ENCODE data around the gene OR12D1. TPM values are rescaled to one million over a fixed set of nuclear protein-coding genes. Genes with fewer than 3 reads are reported as not detected.
"Not testable (repeated sequence)": the region's sequence is repeated elsewhere in the genome, so short reads cannot be mapped to it uniquely, and the experiment has no call there.

Gene OR12D1
- total RNA-seq, 2 experiments from 2014 or later: not detected

- H3K9me3 Mint-ChIP-seq; CTCF ChIA-PET; H3K4me1 Mint-ChIP-seq (ENCODE audit: low read depth); DNase-seq; intact Hi-C loops (cut with micrococcal nuclease); H3K4me3 Mint-ChIP-seq; H3K27ac Mint-ChIP-seq; H3K36me3 Mint-ChIP-seq (ENCODE audit: low read depth): not testable (repeated sequence)
- H3K27me3 Mint-ChIP-seq (ENCODE audit: low read depth): peaks cover 44% of the 10 kb centered on the region
Observed at GRCh38 chr6:29436730-29437129, 22.0 kb downstream of the OR12D1 start.

- CTCF ChIA-PET: no interaction called here
- no peak for DNase-seq
- H3K4me3 Mint-ChIP-seq: no peak within 1 kb of the TSS
- H3K27ac Mint-ChIP-seq: no peak within 1 kb of the TSS
- intact Hi-C loops (cut with micrococcal nuclease): no loop called here
- peaks cover 37% of the 10 kb centered on the region for H3K27me3 Mint-ChIP-seq (ENCODE audit: low read depth)
- H3K4me1 Mint-ChIP-seq (ENCODE audit: low read depth): no peaks in the 10 kb centered on the region
- no peaks in the 10 kb centered on the region for H3K9me3 Mint-ChIP-seq
- H3K36me3 Mint-ChIP-seq (ENCODE audit: low read depth): no peaks in the 10 kb centered on the region
Observed at GRCh38 chr6:29439006-29439405, 24.3 kb downstream of the OR12D1 start, which contains the start of gene OR10C1. Gene OR10C1, plus strand, starts transcription at chr6:29439306. Its CDS starts 710 bp downstream, at chr6:29440016.

- H3K27ac Mint-ChIP-seq: no peak overlapping the region
- H3K4me1 Mint-ChIP-seq (ENCODE audit: low read depth): no peaks in the 10 kb centered on the region
- H3K4me3 Mint-ChIP-seq: no peak overlapping the region
- no peak for DNase-seq
- H3K27me3 Mint-ChIP-seq (ENCODE audit: low read depth): peaks cover 35% of the 10 kb centered on the region
- no peaks in the 10 kb centered on the region for H3K36me3 Mint-ChIP-seq (ENCODE audit: low read depth)
- no peaks in the 10 kb centered on the region for H3K9me3 Mint-ChIP-seq
- CTCF ChIA-PET: no interaction called here
- intact Hi-C loops (cut with micrococcal nuclease): no loop called here
Observed at GRCh38 chr6:29442719-29443118, 28.0 kb downstream of the OR12D1 start.

DNA sequence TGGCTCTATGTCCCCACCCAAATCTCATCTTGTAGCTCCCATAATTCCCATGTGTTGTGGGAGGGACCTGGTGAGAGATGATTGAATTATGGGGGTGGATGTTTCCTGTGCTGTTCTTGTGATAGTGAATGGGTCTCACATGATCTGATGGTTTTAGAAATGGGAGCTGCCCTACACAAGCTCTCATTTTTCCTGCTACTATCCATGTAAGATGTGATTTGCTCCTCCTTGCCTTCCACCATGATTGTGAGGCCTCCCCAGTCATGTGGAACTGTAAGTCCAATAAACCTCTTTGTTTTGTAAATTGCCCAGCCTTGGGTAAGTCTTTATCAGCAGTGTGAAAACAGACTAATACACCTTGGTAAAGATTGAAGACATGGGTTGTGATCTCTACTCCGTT, 29.3 kb downstream of the OR12D1 start:
- H3K36me3 Mint-ChIP-seq (ENCODE audit: low read depth); DNase-seq; H3K4me1 Mint-ChIP-seq (ENCODE audit: low read depth); H3K9me3 Mint-ChIP-seq; CTCF ChIA-PET; H3K4me3 Mint-ChIP-seq; H3K27ac Mint-ChIP-seq; intact Hi-C loops (cut with micrococcal nuclease): not testable (repeated sequence)
- peaks cover 40% of the 10 kb centered on the region for H3K27me3 Mint-ChIP-seq (ENCODE audit: low read depth)

- no peaks in the 10 kb centered on the region for H3K36me3 Mint-ChIP-seq (ENCODE audit: low read depth)
- H3K4me3 Mint-ChIP-seq: no peak overlapping the region
- H3K27me3 Mint-ChIP-seq (ENCODE audit: low read depth): peaks cover 45% of the 10 kb centered on the region
- intact Hi-C loops (cut with micrococcal nuclease): no loop called here
- H3K9me3 Mint-ChIP-seq: no peaks in the 10 kb centered on the region
- CTCF ChIA-PET: no interaction called here
- H3K4me1 Mint-ChIP-seq (ENCODE audit: low read depth): no peaks in the 10 kb centered on the region
- H3K27ac Mint-ChIP-seq: no peak overlapping the region
- no peak for DNase-seq
Observed at GRCh38 chr6:29447670-29448069, 32.9 kb downstream of the OR12D1 start.

GRCh38 chr6:29451471-29452193, 36.9 kb downstream of the OR12D1 start:
- Mint-ChIP-seq H3K27me3 (ENCODE audit: low read depth) (peaks cover 30% of the 10 kb centered on the region), H3K36me3 (ENCODE audit: low read depth) (no peaks in the 10 kb centered on the region), H3K9me3 (no peaks in the 10 kb centered on the region), H3K4me1 (ENCODE audit: low read depth) (no peaks in the 10 kb centered on the region), H3K27ac (no peak overlapping the region), H3K4me3 (no peak overlapping the region)
- intact Hi-C loops (cut with micrococcal nuclease): no loop called here
- DNase-seq: no peak
- CTCF ChIA-PET: no interaction called here

DNA sequence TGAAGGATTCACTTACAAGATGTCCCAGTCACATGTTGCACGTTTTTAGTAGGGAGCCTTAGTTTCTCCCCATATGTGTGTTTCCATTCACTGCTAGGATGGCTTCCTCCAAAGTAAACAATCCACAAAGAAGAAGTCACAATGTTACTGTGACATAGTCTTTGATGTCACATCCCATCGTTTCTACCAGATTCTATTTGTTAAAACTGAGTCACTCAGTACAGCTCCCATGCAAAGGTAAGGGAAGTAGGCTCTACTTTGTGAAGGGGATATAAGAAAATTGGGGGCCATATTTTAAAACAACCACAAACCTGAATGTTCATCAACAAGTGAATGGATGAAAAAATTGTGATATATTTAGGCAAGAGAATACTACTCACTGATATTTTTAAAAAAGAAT, 42.2 kb downstream of the OR12D1 start, which contains the start of the genes OR11A1 and OR2H1:
OR11A1 (minus strand) TSS at position 101 of the 400 bp plus-strand sequence. CDS start 29,430 bp downstream, outside the sequence.
OR2H1 (plus strand) TSS at position 185 of the 400 bp plus-strand sequence. CDS start 4,615 bp downstream, outside the sequence.
- no peak within 1 kb of the TSS for H3K4me3 Mint-ChIP-seq
- H3K36me3 Mint-ChIP-seq (ENCODE audit: low read depth): no peaks in the 10 kb centered on the region
- CTCF ChIA-PET: no interaction called here

GRCh38 chr6:29461021-29461814, 46.5 kb downstream of the OR12D1 start:
- no peak for DNase-seq
- Mint-ChIP-seq H3K4me1 (ENCODE audit: low read depth) (no peaks in the 10 kb centered on the region), H3K27ac (no peak overlapping the region), H3K4me3 (no peak overlapping the region), H3K9me3 (no peaks in the 10 kb centered on the region), H3K27me3 (ENCODE audit: low read depth) (peaks cover 15% of the 10 kb centered on the region), H3K36me3 (ENCODE audit: low read depth) (no peaks in the 10 kb centered on the region)
- CTCF ChIA-PET: no interaction called here
- intact Hi-C loops (cut with micrococcal nuclease): no loop called here

More for the DNA sequence above, 42.2 kb downstream of the OR12D1 start, which contains the start of the genes OR11A1 and OR2H1:
- peaks cover 15% of the 10 kb centered on the region for H3K27me3 Mint-ChIP-seq (ENCODE audit: low read depth)
- DNase-seq: no peak
- H3K4me1 Mint-ChIP-seq (ENCODE audit: low read depth): no peaks in the 10 kb centered on the region
- no peak within 1 kb of the TSS for H3K27ac Mint-ChIP-seq
- intact Hi-C loops (cut with micrococcal nuclease): no loop called here
- no peaks in the 10 kb centered on the region for H3K9me3 Mint-ChIP-seq

- CTCF ChIA-PET: no interaction called here
- Mint-ChIP-seq H3K36me3 (ENCODE audit: low read depth) (no peaks in the 10 kb centered on the region), H3K27me3 (ENCODE audit: low read depth) (peaks cover 15% of the 10 kb centered on the region), H3K9me3 (no peaks in the 10 kb centered on the region), H3K4me1 (ENCODE audit: low read depth) (no peaks in the 10 kb centered on the region), H3K27ac (no peak overlapping the region), H3K4me3 (no peak overlapping the region)
- intact Hi-C loops (cut with micrococcal nuclease): no loop called here
- DNase-seq: no peak
Observed at GRCh38 chr6:29462022-29462421, 47.3 kb downstream of the OR12D1 start.

DNA sequence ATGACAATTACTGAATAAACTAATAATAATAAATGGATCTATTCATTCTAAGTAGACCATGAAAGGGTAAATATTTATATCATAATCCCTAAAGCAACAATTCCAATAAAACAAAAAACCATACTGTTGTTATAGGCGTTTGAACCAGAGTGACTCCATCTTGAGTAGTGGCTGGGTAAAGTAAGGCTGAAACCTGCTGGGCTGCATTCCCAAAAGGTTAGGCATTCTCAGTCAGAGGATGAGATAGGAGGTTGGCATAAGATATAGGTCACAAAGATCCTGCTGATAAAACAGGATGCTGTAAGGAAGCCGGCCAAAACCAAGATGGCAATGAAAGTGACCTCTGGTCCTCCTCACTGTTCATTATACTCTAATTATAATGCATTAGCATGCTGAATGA, 50.6 kb downstream of the OR12D1 start:
- H3K27ac Mint-ChIP-seq: no peak overlapping the region

DNA sequence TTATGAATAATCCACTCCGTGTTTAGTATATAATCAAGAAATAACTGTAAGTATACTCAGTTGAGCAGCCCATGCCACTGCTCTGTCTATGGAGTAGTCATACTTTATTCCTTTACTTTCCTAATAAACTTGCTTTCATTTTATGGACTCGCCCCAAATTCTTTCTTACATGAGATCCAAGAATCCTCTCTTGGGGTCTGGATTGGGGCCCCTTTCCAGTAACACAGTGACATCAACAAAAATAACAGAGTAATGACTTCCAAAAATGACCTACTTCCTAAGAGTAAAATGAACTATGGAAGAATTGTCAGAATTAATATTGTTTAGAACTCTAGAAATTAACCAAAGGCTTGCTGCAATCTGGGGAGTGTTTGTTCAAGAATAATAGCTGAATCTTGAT, 51.1 kb downstream of the OR12D1 start:
- CTCF ChIA-PET: no interaction called here
- no peaks in the 10 kb centered on the region for H3K9me3 Mint-ChIP-seq
- H3K4me3 Mint-ChIP-seq: no peak overlapping the region
- no peak for DNase-seq
- intact Hi-C loops (cut with micrococcal nuclease): no loop called here
- H3K27me3 Mint-ChIP-seq (ENCODE audit: low read depth): peaks cover 11% of the 10 kb centered on the region
- H3K27ac Mint-ChIP-seq: no peak overlapping the region
- no peaks in the 10 kb centered on the region for H3K4me1 Mint-ChIP-seq (ENCODE audit: low read depth)
- no peaks in the 10 kb centered on the region for H3K36me3 Mint-ChIP-seq (ENCODE audit: low read depth)

More for the DNA sequence above, 50.6 kb downstream of the OR12D1 start:
- intact Hi-C loops (cut with micrococcal nuclease): no loop called here
- H3K4me1 Mint-ChIP-seq (ENCODE audit: low read depth): no peaks in the 10 kb centered on the region
- H3K27me3 Mint-ChIP-seq (ENCODE audit: low read depth): peaks cover 11% of the 10 kb centered on the region
- CTCF ChIA-PET: no interaction called here
- no peak for DNase-seq
- H3K36me3 Mint-ChIP-seq (ENCODE audit: low read depth): no peaks in the 10 kb centered on the region
- H3K4me3 Mint-ChIP-seq: no peak overlapping the region
- H3K9me3 Mint-ChIP-seq: no peaks in the 10 kb centered on the region

DNA sequence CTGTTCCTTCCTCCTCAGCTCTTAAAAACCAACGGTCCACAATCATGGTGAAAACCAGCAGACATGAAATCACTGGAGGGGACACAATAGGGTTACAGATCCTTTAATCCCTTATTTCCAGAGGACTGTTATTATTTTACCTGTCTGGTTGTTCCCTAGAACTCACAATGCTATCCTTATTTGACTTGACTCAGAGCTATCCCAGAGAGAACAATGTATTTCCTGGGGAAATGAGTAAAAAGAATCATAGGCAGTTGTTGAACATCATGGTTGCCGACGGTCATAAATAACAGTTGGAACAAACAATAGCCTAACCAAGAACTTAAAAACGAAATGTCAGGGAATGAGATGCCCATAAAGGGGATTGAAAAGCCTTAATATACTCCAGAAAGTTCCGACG, 51.5 kb downstream of the OR12D1 start:
- Mint-ChIP-seq H3K27me3 (ENCODE audit: low read depth) (peaks cover 9% of the 10 kb centered on the region), H3K4me1 (ENCODE audit: low read depth) (no peaks in the 10 kb centered on the region), H3K36me3 (ENCODE audit: low read depth) (no peaks in the 10 kb centered on the region), H3K9me3 (no peaks in the 10 kb centered on the region), H3K27ac (no peak overlapping the region), H3K4me3 (no peak overlapping the region)
- CTCF ChIA-PET: no interaction called here
- intact Hi-C loops (cut with micrococcal nuclease): no loop called here
- DNase-seq: no peak

Measured in activated naive CD4-positive, alpha-beta T cell treated with anti-CD3 and anti-CD28 coated beads for 36 hours (primary cell).